Body of pancreas (tissue), 4 donors: Measurements from ENCODE around the gene HEMGN.

ENCODE experiments used
- POLR2A ChIP-seq, 3 donors: fragments of 450-650 bp; IDR thresholded peaks; one replicate each; pipeline ENCODE4 v1.6.1; 2016; ENCODE audit warnings: antibody characterized with exemption in 3 of 3, mild to moderate bottlenecking in 2 of 3
- TF ChIP-seq, protein P1 (sequence below), 7 experiments: fragments of 450-650 bp in 4 of 7; fragments of 200-600 bp in 3 of 7; sonication (generic) in 3 of 7; IDR thresholded peaks; one replicate each; pipeline ENCODE4 v1.5.1; 2016 to 2019; ENCODE audit warnings: antibody characterized with exemption in 7 of 7

DNA sequence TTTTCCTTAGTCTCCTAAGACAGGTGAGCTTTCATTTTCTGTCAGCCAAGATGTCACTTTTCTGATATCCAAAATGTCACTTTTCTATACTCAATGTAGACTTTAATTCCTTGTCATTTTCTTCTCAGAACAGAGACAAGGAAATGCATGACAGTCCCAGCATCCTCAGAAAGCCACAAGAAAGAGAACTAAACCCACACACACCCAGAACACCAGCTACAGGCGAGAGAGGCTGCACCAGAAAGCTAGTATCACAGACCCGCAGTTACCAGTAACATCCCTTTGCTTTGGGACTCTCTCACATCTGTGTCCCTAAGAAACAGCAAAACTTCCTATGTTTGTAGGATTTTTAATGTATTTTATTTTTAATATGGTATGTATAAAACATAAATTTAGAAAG, 32.7 kb downstream of the HEMGN start:
- TF ChIP-seq, protein P1, sequence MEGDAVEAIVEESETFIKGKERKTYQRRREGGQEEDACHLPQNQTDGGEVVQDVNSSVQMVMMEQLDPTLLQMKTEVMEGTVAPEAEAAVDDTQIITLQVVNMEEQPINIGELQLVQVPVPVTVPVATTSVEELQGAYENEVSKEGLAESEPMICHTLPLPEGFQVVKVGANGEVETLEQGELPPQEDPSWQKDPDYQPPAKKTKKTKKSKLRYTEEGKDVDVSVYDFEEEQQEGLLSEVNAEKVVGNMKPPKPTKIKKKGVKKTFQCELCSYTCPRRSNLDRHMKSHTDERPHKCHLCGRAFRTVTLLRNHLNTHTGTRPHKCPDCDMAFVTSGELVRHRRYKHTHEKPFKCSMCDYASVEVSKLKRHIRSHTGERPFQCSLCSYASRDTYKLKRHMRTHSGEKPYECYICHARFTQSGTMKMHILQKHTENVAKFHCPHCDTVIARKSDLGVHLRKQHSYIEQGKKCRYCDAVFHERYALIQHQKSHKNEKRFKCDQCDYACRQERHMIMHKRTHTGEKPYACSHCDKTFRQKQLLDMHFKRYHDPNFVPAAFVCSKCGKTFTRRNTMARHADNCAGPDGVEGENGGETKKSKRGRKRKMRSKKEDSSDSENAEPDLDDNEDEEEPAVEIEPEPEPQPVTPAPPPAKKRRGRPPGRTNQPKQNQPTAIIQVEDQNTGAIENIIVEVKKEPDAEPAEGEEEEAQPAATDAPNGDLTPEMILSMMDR (IDR thresholded peaks at IDR 0.05): no peak
- no peak for TF ChIP-seq POLR2A (IDR thresholded peaks at IDR 0.05)
